SK-N-MC (cell line): ENCODE measurements around the gene AGR2.

ENCODE experiments used
- EZH2 ChIP-seq: fragments of 200-600 bp; sonication (generic); IDR thresholded peaks from one replicate; pipeline ENCODE4 v1.6.1; 2017; ENCODE audit warnings: antibody characterized with exemption
- FOXP2 ChIP-seq: optimal IDR thresholded peaks from 2 replicates; pipeline ENCODE3; 2011; ENCODE audit warnings: mild to moderate bottlenecking, moderate library complexity; ENCODE audit not compliant: insufficient read depth; ENCODE audit errors: extremely low read length, control extremely low read depth
- POLR2AphosphoS5 ChIP-seq: IDR thresholded peaks from 2 replicates; pipeline ENCODE4 v1.6.1; 2012; ENCODE audit warnings: mild to moderate bottlenecking, low read depth, low read length, borderline replicate concordance

DNA sequence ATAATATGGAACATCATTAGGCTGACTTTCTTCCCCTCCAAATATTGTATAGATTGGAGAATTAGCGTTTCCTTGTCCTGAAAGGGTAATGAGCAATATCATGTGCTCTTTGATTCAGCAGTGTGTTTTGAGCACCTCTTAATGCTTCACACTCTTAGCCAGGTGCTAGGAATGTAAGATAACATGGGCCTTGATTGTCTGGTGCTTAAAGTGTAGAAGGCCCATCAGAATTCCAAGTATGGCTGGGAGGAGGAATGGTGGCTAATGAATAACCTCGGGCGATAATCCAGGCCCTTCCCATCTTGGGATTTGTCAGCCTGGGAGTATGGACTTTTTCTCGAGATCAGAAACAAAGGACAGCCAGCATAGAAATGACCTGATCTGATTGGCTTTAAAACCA lies 42.6 kb downstream of the AGR2 start:
- no peak for TF ChIP-seq POLR2AphosphoS5
- TF ChIP-seq EZH2, result no peak
- TF ChIP-seq FOXP2, result no peak
